GM18526 (cell line): ENCODE data around the gene NNAT.
A peak's percentile ranks its signal among the peaks of the same experiment; 100 is the strongest.

ENCODE experiments used
- POLR2A ChIP-seq: IDR thresholded peaks from 3 replicates; pipeline ENCODE4 v1.6.1; 2011; ENCODE audit not compliant: insufficient read length; ENCODE audit errors: extremely low read depth

Gene NNAT

GRCh38 chr20:37526839-37527637, 6.0 kb downstream of the NNAT start:
- no peak for TF ChIP-seq POLR2A

- TF ChIP-seq POLR2A = peak; percentile 88
Observed at GRCh38 chr20:37527638-37528445, 6.8 kb downstream of the NNAT start, which contains the start of gene BLCAP. Gene BLCAP (minus strand): TSS chr20:37527876. CDS start chr20:37519174, 8,702 bp downstream.

GRCh38 chr20:37528446-37529213, 7.6 kb downstream of the NNAT start:
- no peak for TF ChIP-seq POLR2A

- TF ChIP-seq POLR2A = no peak
Observed at GRCh38 chr20:37529214-37529967, 8.3 kb downstream of the NNAT start.

- TF ChIP-seq POLR2A = no peak
Observed at GRCh38 chr20:37529968-37530600, 9.0 kb downstream of the NNAT start.

- no peak for TF ChIP-seq POLR2A
Observed at GRCh38 chr20:37530696-37531095, 9.6 kb downstream of the NNAT start.

GRCh38 chr20:37531856-37532255, 10.8 kb downstream of the NNAT start:
- no peak for TF ChIP-seq POLR2A

GRCh38 chr20:37533154-37533715, 12.2 kb downstream of the NNAT start:
- no peak for TF ChIP-seq POLR2A

GRCh38 chr20:37534401-37535157, 13.5 kb downstream of the NNAT start:
- TF ChIP-seq POLR2A = no peak

- TF ChIP-seq POLR2A = no peak
Observed at GRCh38 chr20:37535443-37536132, 14.5 kb downstream of the NNAT start.

- TF ChIP-seq POLR2A = no peak
Observed at GRCh38 chr20:37537505-37537904, 16.5 kb downstream of the NNAT start.

- no peak for TF ChIP-seq POLR2A
Observed at GRCh38 chr20:37538003-37538402, 17.0 kb downstream of the NNAT start.

- no peak for TF ChIP-seq POLR2A
Observed at GRCh38 chr20:37539424-37539823, 18.4 kb downstream of the NNAT start.

GRCh38 chr20:37540001-37540400, 19.0 kb downstream of the NNAT start:
- no peak for TF ChIP-seq POLR2A
